Measurements from ENCODE around the gene NDOR1.

GRCh38 chr9:137256856-137257255 is 51.4 kb downstream of the NDOR1 start:
- TF ChIP-seq CTCF (IDR thresholded peaks at IDR 0.05; ENCODE audit: low read depth, low read length) (no peak), EZH2phosphoT487 (IDR thresholded peaks at IDR 0.05; ENCODE audit: low read depth) (no peak)
